ENCODE results near the gene IL16. TPM values are rescaled to one million over a fixed set of nuclear protein-coding genes. Genes with fewer than 3 reads are reported as not detected.

The IL16 gene
- total and polyA plus RNA-seq, 2 donors (not counting 1 experiment from before 2014, with no cell fraction given) = 181 to 287 TPM

DNA sequence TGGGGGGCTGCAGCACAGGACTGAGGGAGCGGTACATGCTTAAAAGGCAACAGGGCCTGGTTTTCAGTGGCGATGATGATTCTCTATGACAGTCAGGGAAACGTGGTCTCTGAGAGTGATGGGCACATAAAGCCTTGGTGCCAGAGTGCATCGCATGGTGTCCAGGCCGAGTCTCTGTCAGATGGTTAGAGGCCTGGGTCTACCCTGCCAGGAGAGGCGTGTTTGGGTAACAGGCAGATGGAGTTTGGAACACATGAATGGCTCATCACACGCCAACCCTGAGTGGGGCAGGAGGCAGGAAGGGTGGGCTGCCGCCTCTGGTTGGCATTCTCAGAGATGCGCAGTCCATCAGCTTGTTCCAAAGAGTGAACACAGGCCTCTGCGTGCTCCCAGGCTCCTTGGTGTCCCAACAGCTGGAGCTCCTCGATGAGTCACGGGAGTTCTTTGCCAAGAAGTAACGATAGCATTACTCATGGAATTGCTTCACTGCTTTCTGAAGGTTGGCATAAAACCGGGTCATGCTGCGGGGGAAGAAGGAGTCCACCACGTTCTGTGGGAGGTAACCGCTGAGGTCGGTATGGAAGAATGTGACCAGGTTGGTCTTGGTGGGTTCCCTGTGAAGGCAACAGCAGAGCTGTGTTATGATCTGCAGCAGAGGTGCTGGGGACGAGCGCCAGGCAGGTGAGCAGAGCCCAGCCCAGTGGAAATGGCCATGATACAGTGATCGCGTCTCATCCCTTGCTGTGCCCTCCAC is 116.3 kb downstream of the IL16 start:
- Histone ChIP-seq H3K4me1 (ENCODE audit: control insufficient read depth in 2 of 2, insufficient read depth in 2 of 2, low read length in 2 of 2) (peaks cover 64 to 71% of the 10 kb centered on the region in 2 donors), H3K9me3 (ENCODE audit: control extremely low read depth in 1 of 3, control insufficient read depth in 2 of 3, insufficient read depth in 1 of 3, low read length in 2 of 3) (no peaks in the 10 kb centered on the region), H3K27ac (ENCODE audit: low read length in 2 of 2) (peak overlapping the region; percentile 66 to 88), H3K27me3 (replicated peaks in 1 of 4; ENCODE audit: control extremely low read depth in 1 of 4, control insufficient read depth in 3 of 4, insufficient read depth in 4 of 4, low read length in 3 of 4) (no peaks in the 10 kb centered on the region), H3K9ac (ENCODE audit: low read length) (peak overlapping the region; percentile 29), H3K79me2 (ENCODE audit: control insufficient read depth, insufficient read depth, low read length) (peaks cover 21% of the 10 kb centered on the region), H3K4me2 (replicated peaks; ENCODE audit: low read depth, low read length, poor library complexity, severe bottlenecking) (peak overlapping the region; percentile 69), H4K20me1 (ENCODE audit: control insufficient read depth, insufficient read depth, low read length, poor library complexity, severe bottlenecking) (peaks cover 27% of the 10 kb centered on the region), H3K36me3 (replicated peaks in 1 of 2; ENCODE audit: control extremely low read depth in 1 of 2, control insufficient read depth in 1 of 2, extremely low read depth in 1 of 2, insufficient read depth in 2 of 2, low read length in 1 of 2) (peaks cover 0 to 60% of the 10 kb centered on the region in 2 experiments), H3K4me3 (ENCODE audit: control extremely low read depth in 1 of 5, extremely low read depth in 1 of 5, insufficient read depth in 1 of 5, low read depth in 2 of 5, low read length in 4 of 5) (peak overlapping the region in 1 of 5 experiments; percentile 25), H2AFZ (ENCODE audit: insufficient read depth, low read depth, low read length, poor library complexity, severe bottlenecking) (no peak overlapping the region)
- DNase-seq (no peak), ATAC-seq (ENCODE audit: low read depth) (no peak)
- ChIA-PET CTCF (interaction anchor here (1.3 kb wide), 1 partner anchor 10 kb away, joined by 3 read pairs; no protein-coding TSS in a partner anchor), POLR2A (no interaction called here)
- Mint-ChIP-seq H3K4me1 (peaks cover 83% of the 10 kb centered on the region), H3K27me3 (no peaks in the 10 kb centered on the region), H3K9me3 (ENCODE audit: insufficient read depth) (no peaks in the 10 kb centered on the region), H3K4me3 (peak overlapping the region; percentile 65), H3K27ac (peak overlapping the region; percentile 87)
- TF ChIP-seq, protein P1, sequence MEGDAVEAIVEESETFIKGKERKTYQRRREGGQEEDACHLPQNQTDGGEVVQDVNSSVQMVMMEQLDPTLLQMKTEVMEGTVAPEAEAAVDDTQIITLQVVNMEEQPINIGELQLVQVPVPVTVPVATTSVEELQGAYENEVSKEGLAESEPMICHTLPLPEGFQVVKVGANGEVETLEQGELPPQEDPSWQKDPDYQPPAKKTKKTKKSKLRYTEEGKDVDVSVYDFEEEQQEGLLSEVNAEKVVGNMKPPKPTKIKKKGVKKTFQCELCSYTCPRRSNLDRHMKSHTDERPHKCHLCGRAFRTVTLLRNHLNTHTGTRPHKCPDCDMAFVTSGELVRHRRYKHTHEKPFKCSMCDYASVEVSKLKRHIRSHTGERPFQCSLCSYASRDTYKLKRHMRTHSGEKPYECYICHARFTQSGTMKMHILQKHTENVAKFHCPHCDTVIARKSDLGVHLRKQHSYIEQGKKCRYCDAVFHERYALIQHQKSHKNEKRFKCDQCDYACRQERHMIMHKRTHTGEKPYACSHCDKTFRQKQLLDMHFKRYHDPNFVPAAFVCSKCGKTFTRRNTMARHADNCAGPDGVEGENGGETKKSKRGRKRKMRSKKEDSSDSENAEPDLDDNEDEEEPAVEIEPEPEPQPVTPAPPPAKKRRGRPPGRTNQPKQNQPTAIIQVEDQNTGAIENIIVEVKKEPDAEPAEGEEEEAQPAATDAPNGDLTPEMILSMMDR (IDR thresholded peaks at IDR 0.05) = no peak
- TF ChIP-seq EZH2 (IDR thresholded peaks at IDR 0.05; ENCODE audit: borderline replicate concordance, insufficient read depth, low read depth, low read length, poor library complexity, severe bottlenecking) = no peak
- intact Hi-C loops (cut with micrococcal nuclease) = no loop called here
- WGBS (ENCODE audit: insufficient coverage) = 97% methylated on average over 22 of the region's 22 CpGs

DNA sequence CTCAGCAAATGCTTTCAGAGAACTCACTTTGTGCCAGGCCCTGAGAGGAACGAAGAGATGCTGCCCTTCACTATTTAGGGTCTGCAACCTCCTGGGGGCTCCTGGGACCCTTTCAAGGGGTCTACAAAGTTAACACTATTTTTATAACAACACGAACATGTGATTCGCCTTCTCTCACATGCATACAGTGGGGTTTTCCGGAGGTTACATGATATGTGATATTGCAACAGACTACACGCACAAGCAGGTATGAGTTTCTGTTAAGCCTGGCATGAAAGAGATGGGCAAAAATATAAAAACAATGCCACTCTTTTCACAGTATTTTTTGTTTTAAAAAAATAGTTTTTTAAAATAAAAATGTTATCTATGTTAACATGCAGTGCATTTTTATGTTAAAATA is 117.0 kb downstream of the IL16 start:
- H3K27ac Mint-ChIP-seq = peak overlapping the region; percentile 87
- no peak overlapping the region for H3K4me3 Mint-ChIP-seq
- CTCF ChIA-PET = interaction anchor here (1.0 to 2.2 kb wide), 3 partner anchors 11 to 47 kb away, joined by 3 to 6 read pairs (median 4); no protein-coding TSS in a partner anchor
- no peaks in the 10 kb centered on the region for H3K27me3 Mint-ChIP-seq
- Histone ChIP-seq H3K9me3 (ENCODE audit: control extremely low read depth in 1 of 3, control insufficient read depth in 2 of 3, insufficient read depth in 1 of 3, low read length in 2 of 3) (no peaks in the 10 kb centered on the region), H3K4me3 (ENCODE audit: control extremely low read depth in 1 of 5, extremely low read depth in 1 of 5, insufficient read depth in 1 of 5, low read depth in 2 of 5, low read length in 4 of 5) (no peak overlapping the region), H2AFZ (ENCODE audit: insufficient read depth, low read depth, low read length, poor library complexity, severe bottlenecking) (no peak overlapping the region), H4K20me1 (ENCODE audit: control insufficient read depth, insufficient read depth, low read length, poor library complexity, severe bottlenecking) (peaks cover 24% of the 10 kb centered on the region), H3K4me1 (ENCODE audit: control insufficient read depth in 2 of 2, insufficient read depth in 2 of 2, low read length in 2 of 2) (peaks cover 72 to 78% of the 10 kb centered on the region in 2 donors), H3K36me3 (replicated peaks in 1 of 2; ENCODE audit: control extremely low read depth in 1 of 2, control insufficient read depth in 1 of 2, extremely low read depth in 1 of 2, insufficient read depth in 2 of 2, low read length in 1 of 2) (peaks cover 0 to 57% of the 10 kb centered on the region in 2 experiments), H3K79me2 (ENCODE audit: control insufficient read depth, insufficient read depth, low read length) (peaks cover 27% of the 10 kb centered on the region), H3K27me3 (replicated peaks in 1 of 4; ENCODE audit: control extremely low read depth in 1 of 4, control insufficient read depth in 3 of 4, insufficient read depth in 4 of 4, low read length in 3 of 4) (no peaks in the 10 kb centered on the region), H3K4me2 (replicated peaks; ENCODE audit: low read depth, low read length, poor library complexity, severe bottlenecking) (peak overlapping the region; percentile 69), H3K9ac (ENCODE audit: low read length) (no peak overlapping the region), H3K27ac (ENCODE audit: low read length in 2 of 2) (peak overlapping the region; percentile 66 to 88)
- intact Hi-C loops (cut with micrococcal nuclease) = no loop called here
- no peak for DNase-seq
- H3K4me1 Mint-ChIP-seq = peaks cover 90% of the 10 kb centered on the region
- TF ChIP-seq EZH2 (IDR thresholded peaks at IDR 0.05; ENCODE audit: borderline replicate concordance, insufficient read depth, low read depth, low read length, poor library complexity, severe bottlenecking) = no peak
- TF ChIP-seq, protein P1 (IDR thresholded peaks at IDR 0.05) = no peak
- ATAC-seq (ENCODE audit: low read depth) = no peak
- H3K9me3 Mint-ChIP-seq (ENCODE audit: insufficient read depth) = no peaks in the 10 kb centered on the region
- WGBS (ENCODE audit: insufficient coverage) = 83% methylated on average over 1 of the region's 5 CpGs
- POLR2A ChIA-PET = no interaction called here
